Chondrocyte (in vitro differentiated cells): ENCODE measurements around the gene EXOC2. TPM values are rescaled to one million over a fixed set of nuclear protein-coding genes. Genes with fewer than 3 reads are reported as not detected.

Experiments
- DNase-seq: peaks from one replicate; pipeline ENCODE4 v3.0.0; 2021; ENCODE audit warnings: mixed read lengths, low spot score
- H3K27ac Mint-ChIP-seq: one replicate; pipeline ENCODE4 v1.8.0; 2021; ENCODE audit warnings: mild to moderate bottlenecking, moderate library complexity, mixed read lengths; ENCODE audit not compliant: unreplicated experiment
- H3K27me3 Mint-ChIP-seq: 2 replicates; pipeline ENCODE4 v1.8.0; 2021; ENCODE audit warnings: low read depth, mixed read lengths
- H3K36me3 Mint-ChIP-seq: 2 replicates; pipeline ENCODE4 v1.8.0; 2021; ENCODE audit warnings: low read depth, mixed read lengths
- H3K4me1 Mint-ChIP-seq: 2 replicates; pipeline ENCODE4 v1.8.0; 2021; ENCODE audit warnings: low read depth, mild to moderate bottlenecking, mixed read lengths
- H3K4me3 Mint-ChIP-seq: one replicate; pipeline ENCODE4 v1.8.0; 2021; ENCODE audit warnings: mild to moderate bottlenecking, moderate library complexity, mixed read lengths; ENCODE audit not compliant: unreplicated experiment
- H3K9me3 Mint-ChIP-seq: 2 replicates; pipeline ENCODE4 v1.8.0; 2021; ENCODE audit warnings: low read depth, mixed read lengths
- total RNA-seq: library from RNA; stranded (reverse); gene quantifications from 3 replicates; pipeline ENCODE4 v1.2.1, GENCODE V29; 2021
- TF ChIP-seq, protein P1 (sequence below): fragments of 200-600 bp; sonication (generic); IDR thresholded peaks from 2 replicates; pipeline ENCODE4 v1.5.0; 2021; ENCODE audit warnings: antibody characterized with exemption, mild to moderate bottlenecking, moderate library complexity

The EXOC2 gene
- total RNA-seq, 1 donor from 2014 or later: 27.5 TPM

DNA sequence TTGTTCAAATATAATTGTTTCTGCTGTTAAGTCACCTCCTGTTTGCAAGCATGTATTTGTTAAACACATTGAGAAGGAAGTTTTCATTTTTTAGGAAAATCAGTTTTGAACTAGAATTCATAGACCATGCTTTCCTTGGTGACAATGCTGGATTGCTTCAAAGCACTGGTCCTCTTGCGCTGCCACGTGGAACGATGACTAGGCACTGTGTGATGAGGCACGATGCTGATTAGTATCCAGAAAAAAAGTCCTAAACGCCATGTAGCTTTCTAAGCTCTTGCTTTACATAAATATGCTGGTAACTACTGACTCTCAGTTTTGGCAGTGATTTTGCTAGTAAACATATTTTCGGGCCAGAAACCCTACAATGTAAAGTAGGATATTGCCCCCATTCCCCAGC, 11.1 kb upstream of the EXOC2 start:
- TF ChIP-seq, protein P1, sequence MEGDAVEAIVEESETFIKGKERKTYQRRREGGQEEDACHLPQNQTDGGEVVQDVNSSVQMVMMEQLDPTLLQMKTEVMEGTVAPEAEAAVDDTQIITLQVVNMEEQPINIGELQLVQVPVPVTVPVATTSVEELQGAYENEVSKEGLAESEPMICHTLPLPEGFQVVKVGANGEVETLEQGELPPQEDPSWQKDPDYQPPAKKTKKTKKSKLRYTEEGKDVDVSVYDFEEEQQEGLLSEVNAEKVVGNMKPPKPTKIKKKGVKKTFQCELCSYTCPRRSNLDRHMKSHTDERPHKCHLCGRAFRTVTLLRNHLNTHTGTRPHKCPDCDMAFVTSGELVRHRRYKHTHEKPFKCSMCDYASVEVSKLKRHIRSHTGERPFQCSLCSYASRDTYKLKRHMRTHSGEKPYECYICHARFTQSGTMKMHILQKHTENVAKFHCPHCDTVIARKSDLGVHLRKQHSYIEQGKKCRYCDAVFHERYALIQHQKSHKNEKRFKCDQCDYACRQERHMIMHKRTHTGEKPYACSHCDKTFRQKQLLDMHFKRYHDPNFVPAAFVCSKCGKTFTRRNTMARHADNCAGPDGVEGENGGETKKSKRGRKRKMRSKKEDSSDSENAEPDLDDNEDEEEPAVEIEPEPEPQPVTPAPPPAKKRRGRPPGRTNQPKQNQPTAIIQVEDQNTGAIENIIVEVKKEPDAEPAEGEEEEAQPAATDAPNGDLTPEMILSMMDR: no peak
- H3K27me3 Mint-ChIP-seq: no peaks in the 10 kb centered on the region
- peaks cover 21% of the 10 kb centered on the region for H3K4me1 Mint-ChIP-seq
- no peak overlapping the region for H3K27ac Mint-ChIP-seq
- H3K36me3 Mint-ChIP-seq: no peaks in the 10 kb centered on the region
- no peaks in the 10 kb centered on the region for H3K9me3 Mint-ChIP-seq
- no peak for DNase-seq
- no peak overlapping the region for H3K4me3 Mint-ChIP-seq

DNA sequence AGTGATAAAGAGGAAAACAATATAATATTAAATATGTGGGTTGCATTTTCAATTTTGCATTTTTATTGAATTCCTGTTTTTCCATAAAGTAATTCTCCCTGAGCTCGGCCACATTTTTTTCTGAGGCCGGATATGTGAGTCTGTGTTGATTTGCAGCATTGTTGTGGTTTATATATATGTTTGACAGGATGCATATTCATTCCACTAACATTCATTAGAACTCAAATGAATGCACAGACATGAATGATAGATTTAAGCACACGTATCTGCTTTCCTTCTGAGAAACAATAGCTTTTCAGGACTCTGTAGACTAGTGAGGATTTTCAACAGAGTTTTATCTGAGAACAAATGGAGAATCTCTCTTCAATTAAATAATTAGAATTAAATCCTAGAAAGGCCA, 10.6 kb upstream of the EXOC2 start:
- TF ChIP-seq, protein P1: no peak

DNA sequence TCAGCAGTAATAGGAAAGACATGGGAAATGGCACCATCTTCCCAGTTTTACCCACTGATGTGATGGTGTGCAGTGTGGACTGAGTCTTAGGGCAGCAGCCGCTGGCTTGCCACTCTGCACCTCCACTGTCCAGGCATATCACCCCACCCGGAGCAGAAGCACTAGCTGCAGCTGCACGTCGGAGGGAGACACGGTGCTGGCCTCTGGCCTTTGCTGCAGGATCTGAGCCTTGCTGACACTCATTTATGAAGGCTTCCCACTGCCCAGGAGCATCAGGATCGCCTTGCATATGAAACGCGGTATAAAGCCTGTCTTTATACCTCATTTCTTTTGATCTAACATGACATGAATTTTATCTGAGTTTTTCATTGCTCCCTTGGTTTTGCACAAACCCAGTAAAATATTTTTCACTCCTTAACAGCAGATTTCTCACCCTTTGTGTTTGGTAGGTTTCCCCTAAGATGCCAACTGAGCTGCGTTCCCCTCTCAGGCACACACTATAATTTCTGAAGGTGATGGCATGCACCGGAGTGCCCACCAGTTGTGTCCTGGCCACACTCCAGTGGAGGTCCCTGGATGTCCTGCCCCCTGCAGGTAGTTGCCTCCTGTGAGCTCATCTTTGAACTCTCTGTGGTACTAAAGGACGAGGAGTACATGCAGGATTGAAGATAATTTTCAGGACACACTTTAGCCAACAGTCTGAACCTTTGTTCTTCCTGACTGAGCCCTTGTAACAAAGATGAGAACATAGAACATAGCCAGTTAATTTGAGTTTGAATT, 9.0 kb upstream of the EXOC2 start:
- Mint-ChIP-seq H3K27ac (no peak overlapping the region), H3K36me3 (no peaks in the 10 kb centered on the region), H3K27me3 (no peaks in the 10 kb centered on the region), H3K4me3 (no peak overlapping the region), H3K9me3 (no peaks in the 10 kb centered on the region), H3K4me1 (peaks cover 18% of the 10 kb centered on the region)
- no peak for DNase-seq
- TF ChIP-seq, protein P1: peak; percentile 31

More for the DNA sequence above, 10.6 kb upstream of the EXOC2 start:
- Mint-ChIP-seq H3K4me1 (peaks cover 21% of the 10 kb centered on the region), H3K9me3 (no peaks in the 10 kb centered on the region), H3K27ac (no peak overlapping the region), H3K4me3 (no peak overlapping the region), H3K27me3 (no peaks in the 10 kb centered on the region), H3K36me3 (no peaks in the 10 kb centered on the region)
- DNase-seq: no peak

DNA sequence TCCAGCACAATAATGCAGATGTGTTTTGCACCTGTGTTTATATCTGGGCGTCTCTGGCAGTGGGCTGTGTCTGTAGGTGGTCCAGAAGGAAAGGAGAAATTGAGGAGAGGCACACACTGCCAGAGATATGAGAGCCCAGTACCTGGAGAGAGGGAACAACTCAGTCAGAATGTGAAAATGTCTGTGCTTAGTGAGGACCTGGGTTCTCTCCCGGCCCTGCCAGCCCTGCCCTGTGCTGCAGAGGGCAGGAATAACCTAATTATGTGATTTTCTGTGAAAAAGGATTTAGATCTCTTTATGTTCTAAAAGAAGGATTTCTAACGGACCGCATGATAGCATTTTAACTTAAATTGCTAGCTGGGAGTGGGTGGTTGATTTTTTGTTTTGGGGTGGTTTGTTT, 8.3 kb upstream of the EXOC2 start:
- Mint-ChIP-seq H3K36me3 (no peaks in the 10 kb centered on the region), H3K9me3 (no peaks in the 10 kb centered on the region), H3K4me1 (peaks cover 11% of the 10 kb centered on the region), H3K27me3 (no peaks in the 10 kb centered on the region), H3K4me3 (no peak overlapping the region), H3K27ac (no peak overlapping the region)
- TF ChIP-seq, protein P1: no peak
- DNase-seq: no peak

DNA sequence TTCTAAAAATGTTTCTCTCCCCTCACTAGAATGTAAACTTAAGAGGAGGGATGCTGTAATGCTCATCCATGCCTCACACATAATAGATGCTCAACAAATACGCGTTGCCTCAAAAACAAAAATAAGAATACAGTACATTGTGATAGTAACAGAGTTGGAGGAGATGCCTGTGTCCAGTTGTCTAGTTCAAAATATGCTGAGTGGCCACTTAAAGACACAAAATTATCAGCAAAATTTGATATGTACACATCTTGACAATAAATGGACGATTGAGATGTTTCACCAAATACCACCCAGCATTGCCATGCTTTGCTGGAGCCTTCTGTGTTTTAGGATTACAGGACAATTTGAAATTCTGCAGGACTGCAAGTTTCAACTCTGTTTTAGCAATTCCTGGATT, 7.6 kb upstream of the EXOC2 start:
- H3K36me3 Mint-ChIP-seq: no peaks in the 10 kb centered on the region
- no peaks in the 10 kb centered on the region for H3K9me3 Mint-ChIP-seq
- no peak for DNase-seq
- no peak overlapping the region for H3K27ac Mint-ChIP-seq
- no peak overlapping the region for H3K4me3 Mint-ChIP-seq
- TF ChIP-seq, protein P1: no peak
- H3K4me1 Mint-ChIP-seq: peaks cover 8% of the 10 kb centered on the region
- H3K27me3 Mint-ChIP-seq: no peaks in the 10 kb centered on the region
